H1 (cell line): ENCODE results near the gene MYNN. TPM values are rescaled to one million over a fixed set of nuclear protein-coding genes. Genes with fewer than 3 reads are reported as not detected.

Experiments
- GTF2F1 ChIP-seq: IDR thresholded peaks from 2 replicates; pipeline ENCODE4 v1.6.1; 2012; ENCODE audit warnings: low read depth, low read length, improper control_type of control experiment, borderline replicate concordance
- TAF7 ChIP-seq: optimal IDR thresholded peaks from 2 replicates; pipeline ENCODE3; 2011; ENCODE audit warnings: low read depth, mild to moderate bottlenecking, inconsistent platforms, low read length, moderate library complexity, borderline replicate concordance
- polyA plus RNA-seq, 7 experiments: library from polyadenylated mRNA; depleted of rRNA in 3 of 7; stranded (reverse) in 5 of 7; unstranded in 2 of 7; fragments of >200 nt in 5 of 7; fragments of 200-250 nt in 2 of 7; gene quantifications; 1 replicate in 5 of 7; 2 replicates in 1 of 7; 4 replicates in 1 of 7; pipeline versions ENCODE4 v1.2.1 to v1.2.3, GENCODE V29; 2011 to 2013; ENCODE audit warnings: missing spikeins in 2 of 7, mixed read lengths in 2 of 7
- total RNA-seq: library from RNA; stranded (reverse); fragmentation: NEBNext Ultra II Directional; extraction: Animal tissue kit (Norgen Biotek cat#: 25700); gene quantifications from 2 replicates; pipeline ENCODE4 v1.2.1, GENCODE V29; 2021

The MYNN gene
- total and polyA plus RNA-seq, 2 of the 8 experiments (the other 6 are each of a cell fraction or from before 2014, with no cell fraction given): 7.3 to 15.2 TPM

- TF ChIP-seq GTF2F1 (no peak), TAF7 (no peak)
Measured at GRCh38 chr3:169790687-169791429, 17.7 kb downstream of the MYNN start (continued).
